D341Med (cell line): ENCODE results near the gene CD44.

ENCODE experiments used
- DNase-seq: peaks from one replicate; pipeline ENCODE4 v3.0.0; 2012; ENCODE audit warnings: low spot score

CD44 gene

DNA sequence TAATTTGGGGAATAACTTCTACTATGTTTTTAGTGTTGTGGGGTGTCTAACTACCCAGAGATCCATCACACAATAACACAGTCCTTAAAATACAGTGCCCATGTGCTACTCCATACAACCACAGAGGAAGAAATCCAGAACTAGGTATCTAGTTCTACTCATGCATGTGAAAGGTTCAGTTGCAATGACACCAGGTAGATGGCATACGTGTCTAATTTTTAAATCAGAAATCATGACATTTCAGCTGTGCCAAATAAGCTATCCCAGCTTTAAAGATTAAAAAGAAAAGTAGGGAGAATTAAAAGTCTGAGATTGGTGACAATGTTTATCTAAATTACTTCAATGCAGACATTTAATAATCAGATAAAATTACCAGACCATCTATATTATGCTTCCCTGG is 122.2 kb downstream of the CD44 start:
- DNase-seq = no peak

DNA sequence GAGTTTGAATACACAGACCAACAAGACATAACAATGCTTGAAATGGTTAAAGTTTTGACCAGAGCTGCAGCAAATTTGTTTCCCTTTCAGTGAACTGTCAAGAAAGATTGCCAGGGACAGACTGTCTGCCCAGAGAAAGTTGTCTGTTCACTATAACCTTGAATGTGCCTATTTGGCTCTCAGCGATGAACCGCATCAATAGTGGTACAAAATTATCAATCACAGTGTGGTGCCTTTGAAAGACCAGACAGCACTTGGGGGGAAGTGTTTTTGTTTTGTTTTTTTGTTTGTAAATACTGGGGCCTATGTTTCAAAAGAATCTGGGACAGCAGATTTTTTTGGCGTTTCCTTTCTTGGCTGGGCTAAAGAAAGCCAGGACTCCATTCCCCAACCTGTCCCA is 123.1 kb downstream of the CD44 start:
- DNase-seq = no peak

DNA sequence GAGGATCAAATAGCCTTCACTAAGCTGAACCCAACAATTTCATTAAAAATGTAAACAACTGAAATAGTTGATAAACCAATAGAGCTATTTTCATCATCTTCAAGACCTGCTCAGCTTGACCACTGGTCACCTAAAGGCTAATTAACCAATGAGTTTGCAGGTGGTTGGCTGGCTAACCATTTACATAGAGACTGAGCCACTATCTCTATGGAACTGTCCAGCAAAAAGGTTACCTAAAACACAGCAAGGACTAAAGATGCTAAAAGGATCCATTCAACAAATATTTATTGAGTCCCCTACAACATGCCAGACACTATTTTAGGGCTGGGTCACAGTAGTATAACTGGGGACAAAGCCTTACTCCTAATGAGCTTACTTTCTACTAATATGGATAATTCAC is 123.8 kb downstream of the CD44 start:
- DNase-seq = no peak

DNA sequence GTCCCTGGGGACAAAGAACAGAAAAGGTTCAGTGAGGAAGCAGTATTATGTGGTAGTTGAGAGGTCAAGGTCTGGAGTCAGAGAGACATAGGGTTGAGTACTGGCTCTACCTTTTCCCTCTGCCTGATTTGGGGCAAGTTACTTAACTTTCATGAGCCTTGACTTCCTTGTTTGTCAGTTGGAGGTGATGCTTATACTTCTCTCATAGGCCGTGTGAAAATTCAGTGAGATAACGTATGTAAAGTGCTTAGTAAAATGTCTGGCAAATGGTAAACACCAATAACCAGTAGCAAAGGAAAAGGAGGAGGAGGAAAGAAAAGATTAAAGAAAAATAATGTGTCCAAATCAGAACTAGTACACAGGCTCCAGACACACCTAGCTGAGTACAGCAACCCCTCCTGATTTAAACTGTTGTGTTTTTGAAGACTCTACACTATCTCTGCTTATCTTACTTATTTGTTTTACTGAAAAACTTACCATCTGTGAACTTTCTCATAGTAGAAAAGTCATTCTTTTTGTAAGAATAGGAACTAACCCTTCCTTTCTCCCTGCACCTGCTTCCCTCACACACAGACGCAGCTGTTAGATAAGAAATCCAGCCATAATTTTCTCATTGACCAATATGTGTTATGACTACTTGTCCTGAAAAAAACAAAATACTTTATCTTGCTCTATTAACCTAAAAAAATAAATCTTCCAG is 126.9 kb downstream of the CD44 start:
- DNase-seq = no peak

DNA sequence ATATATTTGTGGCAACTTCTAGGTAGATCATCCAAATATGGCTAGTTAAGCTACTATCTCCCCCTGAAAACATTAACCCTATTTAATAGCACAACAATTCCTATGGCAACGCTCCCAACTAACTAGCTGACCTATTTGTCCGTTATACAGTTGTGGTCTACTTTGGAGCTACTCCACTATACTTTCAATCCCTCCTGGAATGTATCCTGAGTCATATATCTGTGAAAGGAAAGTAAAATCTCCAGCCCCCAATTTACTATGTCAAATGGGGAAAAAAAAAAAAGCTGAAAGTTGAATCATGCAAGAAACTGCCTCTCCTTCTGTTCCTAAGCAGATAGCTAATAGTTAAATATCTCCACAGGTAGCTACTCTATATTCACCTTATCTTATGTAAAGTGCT is 128.5 kb downstream of the CD44 start:
- DNase-seq = no peak

DNA sequence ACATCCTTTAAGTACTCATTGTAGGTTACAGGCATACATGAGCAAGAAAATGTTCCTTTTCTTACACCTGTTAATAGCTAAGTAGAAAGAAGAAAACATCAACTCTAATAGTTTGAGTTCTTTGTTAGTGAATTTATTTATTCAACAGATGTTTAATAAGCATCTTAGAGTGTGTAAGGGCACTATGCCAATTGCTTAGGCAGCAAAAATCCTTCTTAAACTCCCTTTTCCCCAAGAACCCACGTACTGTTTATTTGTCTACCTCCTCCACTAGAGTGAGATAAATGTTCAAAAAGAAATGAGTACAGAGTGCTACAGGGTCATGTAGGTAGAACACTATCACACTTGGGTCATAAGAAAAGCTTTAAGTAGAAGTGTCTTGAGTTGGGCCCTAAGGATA is 131.4 kb downstream of the CD44 start:
- DNase-seq = no peak

DNA sequence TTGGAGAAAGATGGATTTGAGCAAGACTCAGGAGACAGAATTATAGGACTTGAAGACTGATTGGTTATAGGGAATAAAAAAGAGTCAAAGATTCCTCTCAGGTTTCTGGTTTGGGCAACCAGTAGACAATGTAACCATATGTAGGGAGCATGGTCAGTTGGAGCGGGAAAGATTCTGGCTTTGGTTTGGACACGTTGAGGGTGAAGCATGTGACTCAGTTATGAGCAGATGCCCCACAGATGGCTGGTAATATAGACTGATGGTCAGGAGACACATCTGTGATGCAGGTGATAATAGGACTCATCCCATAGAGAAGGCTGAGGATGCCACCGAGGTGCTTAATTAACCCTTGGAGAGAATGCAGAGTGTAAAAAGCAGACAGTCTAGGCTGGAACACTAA is 132.1 kb downstream of the CD44 start:
- DNase-seq = no peak

DNA sequence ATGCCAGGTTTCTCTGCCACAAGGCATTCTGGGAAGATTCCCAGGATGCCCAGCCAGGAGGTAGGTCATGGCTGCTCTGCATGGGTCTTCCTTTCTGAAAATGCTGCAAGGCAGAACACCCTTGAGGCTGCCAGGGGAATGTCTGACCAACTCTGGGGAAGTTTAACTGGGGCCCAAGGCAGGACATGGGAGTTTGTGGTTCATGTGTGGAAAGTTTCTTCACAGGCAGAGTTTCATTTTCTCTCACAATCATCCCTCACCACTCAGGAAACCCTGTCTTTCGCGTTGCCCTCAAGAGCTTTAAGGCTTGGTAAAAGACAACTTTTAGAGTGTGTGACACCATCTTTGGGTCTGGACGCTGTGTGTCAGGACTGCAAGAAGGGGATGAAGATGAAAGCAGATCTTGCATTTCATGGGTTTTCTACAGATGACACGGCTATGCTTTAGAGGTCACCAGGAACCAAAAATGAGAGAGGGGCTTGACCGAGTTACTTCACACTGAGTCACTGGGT is 133.5 kb downstream of the CD44 start:
- no peak for DNase-seq

DNA sequence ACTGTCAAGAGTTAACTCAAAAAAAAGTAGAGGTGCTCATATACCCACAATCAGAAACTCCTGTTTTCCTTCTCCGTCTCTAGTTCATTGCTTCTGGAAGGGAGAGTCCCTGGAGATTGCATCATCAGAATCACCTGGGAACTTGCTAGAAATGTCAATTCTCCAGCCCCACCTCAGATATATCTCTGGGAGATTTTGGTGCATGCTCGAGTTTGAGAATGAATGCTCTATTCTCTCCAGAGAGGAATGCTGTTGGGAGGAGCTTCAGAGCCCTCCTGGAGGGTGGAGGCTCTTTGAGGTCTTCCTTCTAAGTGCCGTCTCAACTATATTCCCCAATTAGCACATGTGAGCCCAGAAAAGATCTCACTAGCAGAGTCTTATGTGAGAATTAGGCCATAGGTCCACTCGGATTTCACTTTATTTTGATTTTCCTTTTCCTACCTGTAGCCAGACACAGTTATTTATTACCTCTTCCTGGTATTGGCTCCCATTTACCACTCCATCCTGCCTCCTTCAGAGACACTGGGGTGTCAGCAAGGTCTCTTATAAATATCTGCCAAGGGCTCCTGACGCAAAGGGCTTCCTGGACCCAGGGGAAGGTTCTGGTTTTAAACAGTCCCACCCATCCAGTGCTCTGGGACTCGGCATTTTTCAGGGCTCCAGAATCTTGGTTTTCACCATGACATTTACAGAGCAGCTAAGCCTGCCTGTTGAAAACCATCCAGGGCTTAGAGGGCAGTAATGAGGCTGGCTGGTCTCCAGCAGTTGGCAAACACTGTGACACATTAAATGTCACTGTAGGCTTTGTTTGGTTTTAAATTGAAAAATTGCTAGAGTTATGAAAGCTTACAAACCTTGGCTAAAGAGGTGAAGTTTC is 136.2 kb downstream of the CD44 start:
- DNase-seq = peak; percentile 34

DNA sequence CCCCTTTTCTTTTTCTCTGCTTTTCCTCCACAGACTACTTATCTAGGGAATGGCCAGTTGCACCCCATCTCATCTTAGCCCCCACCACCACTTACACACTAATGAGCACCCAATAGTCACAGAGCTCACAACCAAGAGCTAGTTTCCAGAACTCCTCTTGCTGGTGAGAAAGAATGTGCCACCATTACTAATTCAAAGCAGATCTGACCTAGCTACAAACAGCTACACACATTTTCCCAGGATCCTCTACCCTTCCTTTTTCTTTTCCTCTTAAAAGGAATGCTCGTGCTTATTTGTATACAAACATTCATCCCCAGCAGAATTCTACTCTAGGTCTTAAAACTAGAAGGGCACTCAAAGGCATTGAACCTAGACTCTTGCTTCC is 136.8 kb downstream of the CD44 start:
- no peak for DNase-seq

DNA sequence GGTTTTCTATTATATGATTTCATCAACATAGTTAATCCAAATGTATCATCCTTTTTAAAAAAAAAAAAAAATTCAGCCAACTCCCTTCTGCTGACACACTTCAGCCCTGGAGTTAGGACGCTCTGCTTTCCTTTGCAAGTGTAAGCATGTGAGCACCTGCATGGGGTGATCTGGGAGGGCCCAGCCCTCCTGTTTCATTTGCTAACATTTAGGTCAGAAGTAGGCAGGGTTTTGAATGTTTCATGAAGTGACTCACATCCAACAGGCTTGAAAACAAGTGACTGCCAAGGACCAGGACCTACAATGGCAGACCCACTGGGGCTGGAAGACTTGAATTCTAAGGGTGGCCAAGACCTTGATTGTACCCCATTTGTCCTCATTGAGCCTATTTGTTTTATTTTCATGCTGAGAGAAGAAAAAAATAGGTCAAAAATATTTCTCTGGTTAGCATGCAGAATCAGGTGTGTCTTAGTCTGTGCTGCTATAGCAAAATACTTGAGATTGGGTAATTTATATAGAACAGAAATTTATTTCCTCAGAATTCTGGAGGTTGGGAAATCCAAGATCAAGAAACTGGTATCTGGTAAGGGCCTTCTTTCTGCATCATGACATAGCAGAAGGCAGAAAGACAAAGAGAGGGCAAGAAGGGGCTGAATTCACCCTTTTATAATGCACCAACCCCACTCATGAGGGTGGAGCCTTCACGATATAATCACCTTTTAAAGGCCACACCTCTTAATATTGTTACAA is 137.6 kb downstream of the CD44 start:
- no peak for DNase-seq

DNA sequence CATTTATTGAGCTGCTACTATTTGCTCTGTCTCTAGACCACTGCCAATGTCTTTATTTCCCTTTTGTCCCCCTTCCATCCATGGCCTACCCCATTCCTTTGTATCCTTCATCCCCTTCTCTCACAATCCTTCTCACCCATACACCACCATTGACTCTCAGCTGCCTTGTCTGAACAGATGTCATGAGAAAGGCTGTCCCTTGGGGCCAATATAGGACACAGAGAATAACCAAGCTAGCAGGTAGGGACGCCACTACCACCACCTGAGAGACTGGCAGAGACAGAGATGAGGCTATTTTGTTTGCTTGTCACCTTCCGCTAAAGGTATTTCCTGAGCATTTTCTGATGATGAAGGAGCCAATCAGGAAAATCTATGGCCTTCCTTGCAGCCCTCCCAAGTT is 138.9 kb downstream of the CD44 start:
- no peak for DNase-seq

DNA sequence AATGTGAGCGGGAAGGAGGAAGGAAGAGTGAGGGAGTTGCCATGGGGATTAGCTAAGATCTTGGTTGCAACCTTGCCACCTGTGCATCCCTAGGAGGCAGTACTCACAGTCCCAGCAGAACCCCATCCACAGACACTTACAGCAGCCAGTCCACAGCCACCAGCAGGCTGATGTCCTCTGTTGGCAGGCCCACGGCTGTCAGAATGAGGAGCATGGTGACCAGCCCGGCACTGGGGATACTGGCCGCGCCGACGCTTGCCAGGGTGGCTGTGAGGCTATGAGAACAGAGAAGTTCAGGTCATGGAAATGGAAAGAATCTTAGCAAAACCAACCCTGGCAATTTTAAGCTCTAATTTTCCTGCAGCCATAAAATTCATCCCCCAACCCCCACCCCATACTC is 141.8 kb downstream of the CD44 start:
- no peak for DNase-seq

DNA sequence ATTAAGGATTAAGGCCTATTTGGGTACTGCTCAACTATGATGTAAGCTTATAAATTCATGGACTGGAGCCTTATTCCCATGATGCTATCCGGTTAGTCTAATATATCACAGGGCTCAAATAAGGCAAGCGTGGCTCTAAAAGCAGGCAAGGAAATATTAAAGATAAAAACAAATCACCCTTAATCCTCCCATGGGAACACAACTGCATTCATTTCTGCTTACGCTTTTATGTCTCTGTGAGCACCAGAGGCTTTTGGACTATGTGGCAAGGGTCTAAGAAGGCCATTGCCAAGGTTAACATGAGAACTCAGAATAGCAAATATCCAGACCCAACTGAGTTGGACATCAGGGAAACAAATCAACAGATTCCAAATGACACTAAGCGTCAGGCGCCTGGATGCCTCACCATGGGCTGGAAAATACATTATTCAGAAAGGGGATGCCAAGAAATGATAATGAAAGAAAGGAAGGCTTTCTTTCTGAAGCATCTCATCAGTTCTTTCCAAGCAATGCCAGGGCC is 142.3 kb downstream of the CD44 start:
- no peak for DNase-seq
